H7 (cell line): ENCODE data around the gene RIPK3. TPM values are rescaled to one million over a fixed set of nuclear protein-coding genes. Genes with fewer than 3 reads are reported as not detected.

Experiments used
- DNase-seq: peaks from one replicate; pipeline ENCODE4 v3.0.0; 2012
- H3K27me3 ChIP-seq: 2 replicates; pipeline ENCODE4 v1.6.0; 2011; ENCODE audit warnings: mild to moderate bottlenecking, low read length; ENCODE audit not compliant: control insufficient read depth, insufficient read depth
- H3K36me3 ChIP-seq: replicated peaks from 2 replicates; pipeline ENCODE4 v1.5.1; 2011; ENCODE audit warnings: low read length; ENCODE audit not compliant: control insufficient read depth, insufficient read depth
- H3K4me3 ChIP-seq: 2 replicates; pipeline ENCODE4 v1.5.1; 2011; ENCODE audit warnings: low read depth, mild to moderate bottlenecking, control low read depth, low read length, moderate library complexity; ENCODE audit not compliant: insufficient read depth
- total RNA-seq: library from RNA; depleted of rRNA; stranded (reverse); fragments of >200 nt; shearing (Covaris generic); gene quantifications from 2 replicates; pipeline ENCODE4 v1.2.3, GENCODE V29; 2014

Gene RIPK3
- total RNA-seq, 1 experiment from 2014 or later, result not detected

DNA sequence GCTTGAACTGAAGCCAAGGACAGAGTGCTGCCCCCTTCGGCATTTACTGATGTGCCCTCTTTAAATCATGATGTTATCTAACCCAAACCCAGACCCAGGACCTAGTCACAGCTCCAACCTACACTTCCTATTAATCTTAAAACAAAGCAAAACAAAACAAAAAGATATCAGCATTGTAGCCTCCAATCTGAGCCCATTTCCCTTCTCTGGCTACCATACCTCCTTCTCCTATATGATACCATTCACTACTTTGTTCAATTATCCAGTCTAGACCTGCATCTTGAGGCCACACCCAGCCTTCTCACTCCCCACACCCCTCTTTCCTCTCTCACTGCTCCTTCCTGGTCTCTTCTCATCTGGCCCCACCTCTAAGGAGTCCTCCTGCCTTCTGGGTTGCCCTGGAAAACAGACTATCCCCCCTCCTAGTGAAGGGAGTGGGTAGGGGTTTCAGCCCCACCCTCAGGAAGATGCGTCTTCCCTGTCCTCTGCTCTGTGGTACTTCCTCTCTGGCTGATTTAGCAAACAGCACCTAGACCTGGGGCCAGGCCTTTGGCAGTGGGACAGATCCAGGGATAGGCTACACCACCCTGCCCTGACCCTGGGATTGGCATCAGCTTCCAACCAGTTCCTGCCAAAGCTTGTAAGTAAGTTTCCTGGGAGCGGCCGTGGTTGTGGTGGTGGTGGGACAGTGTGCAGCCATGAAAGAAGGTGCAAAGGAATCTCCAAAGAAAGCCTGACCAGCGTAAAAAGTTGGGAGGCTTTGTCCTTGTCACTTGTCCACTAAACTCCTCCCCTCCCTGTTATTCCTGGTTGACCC, 25.2 kb downstream of the RIPK3 start:
- Histone ChIP-seq H3K27me3 (peaks cover 15% of the 10 kb centered on the region), H3K36me3 (0 out of 2 replicates have a peak, but pooled peaks cover 1% of the 10 kb centered on the region), H3K4me3 (no peak overlapping the region)
- DNase-seq, result no peak

DNA sequence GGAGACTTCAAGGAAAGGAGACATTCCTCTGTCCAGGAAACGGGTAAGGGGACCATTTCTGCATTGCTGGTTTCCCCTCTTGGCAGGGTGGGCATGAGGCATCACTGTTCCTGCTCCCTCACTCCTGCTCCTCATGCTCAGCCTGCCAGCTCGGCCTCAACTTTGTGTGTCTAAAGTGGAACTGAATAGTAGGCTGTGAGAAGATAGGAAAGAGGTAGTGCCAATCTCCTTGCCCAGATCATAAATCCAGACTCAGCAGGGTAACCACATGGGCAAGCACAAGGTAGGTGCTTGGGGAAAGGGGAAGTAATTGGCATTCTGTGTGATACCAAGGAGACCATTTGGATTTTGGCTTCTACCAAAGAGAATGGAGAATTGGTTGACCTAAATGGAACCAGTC, 25.9 kb downstream of the RIPK3 start:
- Histone ChIP-seq H3K4me3 (no peak overlapping the region), H3K36me3 (0 out of 2 replicates have a peak, but pooled peaks cover 1% of the 10 kb centered on the region), H3K27me3 (peaks cover 10% of the 10 kb centered on the region)
- DNase-seq, result no peak

DNA sequence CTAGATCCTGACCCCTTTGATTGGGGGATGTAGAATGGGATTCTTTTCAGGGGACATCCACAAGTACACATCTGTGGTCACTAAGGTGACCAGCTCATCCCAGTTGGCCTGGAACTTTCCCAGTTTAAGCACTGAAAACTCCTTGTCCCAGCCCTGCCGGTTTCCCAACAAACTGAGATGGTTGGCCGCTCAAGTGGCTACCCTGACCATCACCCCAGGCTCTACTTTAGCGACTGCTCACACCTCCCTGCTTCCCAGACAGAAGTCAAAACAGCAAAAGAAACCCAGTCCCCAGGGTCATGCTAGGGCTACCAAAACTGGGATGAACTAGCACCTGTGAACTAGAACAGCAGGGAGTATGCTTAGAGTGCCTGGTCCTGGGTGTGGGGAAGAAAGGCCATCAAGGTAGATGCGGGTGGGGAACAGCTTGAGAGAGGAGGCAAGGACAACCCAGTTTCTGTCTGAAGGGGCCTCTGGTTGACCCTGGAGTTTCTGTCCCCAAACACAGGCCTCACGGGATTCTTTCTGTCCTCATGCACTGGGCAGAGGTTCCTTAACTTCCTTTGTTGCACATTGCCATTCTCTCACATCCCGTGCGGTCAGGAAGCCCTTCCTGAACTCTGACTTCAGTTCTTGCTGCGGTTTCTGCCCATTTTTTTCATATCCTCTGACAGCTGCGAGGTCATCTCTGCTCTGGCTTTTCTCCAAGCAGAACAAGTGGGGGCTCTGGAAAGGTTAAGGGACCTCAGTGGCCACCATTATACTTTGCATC, 26.9 kb downstream of the RIPK3 start:
- Histone ChIP-seq H3K4me3 (no peak overlapping the region), H3K36me3 (peaks cover 5% of the 10 kb centered on the region)
- no peak for DNase-seq

DNA sequence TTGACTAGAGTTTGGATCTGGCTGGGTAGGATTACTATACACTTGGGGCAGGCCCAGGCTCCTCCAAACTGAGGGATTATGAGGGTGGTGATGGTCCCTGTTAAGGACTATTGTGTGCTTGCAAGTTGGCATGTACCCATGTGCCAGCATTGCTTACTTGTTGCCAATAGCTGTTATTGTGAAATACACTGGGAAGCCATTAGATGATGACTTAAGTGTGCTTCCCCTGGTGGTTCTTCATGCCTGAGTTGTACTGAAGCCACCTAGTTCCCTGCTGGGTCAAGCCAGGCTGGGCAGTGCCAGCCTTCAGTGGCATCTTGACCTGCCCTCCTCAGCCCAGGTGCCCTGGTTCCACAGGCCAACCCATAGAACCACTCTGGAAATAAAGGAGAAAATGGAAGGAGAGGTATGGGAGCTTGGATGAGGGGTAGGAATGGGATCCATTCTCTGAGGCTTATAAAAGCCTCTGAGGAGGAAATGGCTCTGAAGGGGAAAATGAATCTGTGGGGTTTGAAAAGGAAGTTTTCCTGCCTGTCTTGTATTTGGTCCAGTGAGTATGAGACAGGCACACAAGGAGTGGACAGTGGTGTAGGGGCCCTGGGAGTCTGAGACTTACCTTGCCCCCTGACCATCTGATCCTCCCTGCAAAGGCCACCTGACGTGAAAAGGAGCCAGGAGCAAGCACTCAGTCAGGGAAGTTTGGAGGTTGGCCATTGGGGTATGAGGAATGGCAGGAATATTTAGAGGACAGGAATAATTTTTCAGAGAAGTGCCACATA, 27.8 kb downstream of the RIPK3 start:
- H3K4me3 ChIP-seq, result no peak overlapping the region
- no peak for DNase-seq
- peaks cover 3% of the 10 kb centered on the region for H3K27me3 ChIP-seq
- H3K36me3 ChIP-seq, result peaks cover 5% of the 10 kb centered on the region

More for the DNA sequence above, 26.9 kb downstream of the RIPK3 start:
- peaks cover 4% of the 10 kb centered on the region for H3K27me3 ChIP-seq

DNA sequence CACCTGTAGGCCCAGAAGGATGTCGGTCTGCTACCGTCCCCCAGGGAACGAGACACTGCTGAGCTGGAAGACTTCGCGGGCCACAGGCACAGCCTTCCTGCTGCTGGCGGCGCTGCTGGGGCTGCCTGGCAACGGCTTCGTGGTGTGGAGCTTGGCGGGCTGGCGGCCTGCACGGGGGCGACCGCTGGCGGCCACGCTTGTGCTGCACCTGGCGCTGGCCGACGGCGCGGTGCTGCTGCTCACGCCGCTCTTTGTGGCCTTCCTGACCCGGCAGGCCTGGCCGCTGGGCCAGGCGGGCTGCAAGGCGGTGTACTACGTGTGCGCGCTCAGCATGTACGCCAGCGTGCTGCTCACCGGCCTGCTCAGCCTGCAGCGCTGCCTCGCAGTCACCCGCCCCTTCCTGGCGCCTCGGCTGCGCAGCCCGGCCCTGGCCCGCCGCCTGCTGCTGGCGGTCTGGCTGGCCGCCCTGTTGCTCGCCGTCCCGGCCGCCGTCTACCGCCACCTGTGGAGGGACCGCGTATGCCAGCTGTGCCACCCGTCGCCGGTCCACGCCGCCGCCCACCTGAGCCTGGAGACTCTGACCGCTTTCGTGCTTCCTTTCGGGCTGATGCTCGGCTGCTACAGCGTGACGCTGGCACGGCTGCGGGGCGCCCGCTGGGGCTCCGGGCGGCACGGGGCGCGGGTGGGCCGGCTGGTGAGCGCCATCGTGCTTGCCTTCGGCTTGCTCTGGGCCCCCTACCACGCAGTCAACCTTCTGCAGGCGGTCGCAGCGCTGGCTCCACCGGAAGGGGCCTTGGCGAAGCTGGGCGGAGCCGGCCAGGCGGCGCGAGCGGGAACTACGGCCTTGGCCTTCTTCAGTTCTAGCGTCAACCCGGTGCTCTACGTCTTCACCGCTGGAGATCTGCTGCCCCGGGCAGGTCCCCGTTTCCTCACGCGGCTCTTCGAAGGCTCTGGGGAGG, 28.9 kb downstream of the RIPK3 start, which contains the start of gene LTB4R:
Gene LTB4R, plus strand, starts transcription at position 857 of the 959 bp plus-strand sequence. CDS start 4,150 bp downstream, outside the sequence.
- H3K27me3 ChIP-seq, result no peaks in the 10 kb centered on the region
- H3K4me3 ChIP-seq, result no peak within 1 kb of the TSS
- H3K36me3 ChIP-seq, result peaks cover 13% of the 10 kb centered on the region
- no peak for DNase-seq

DNA sequence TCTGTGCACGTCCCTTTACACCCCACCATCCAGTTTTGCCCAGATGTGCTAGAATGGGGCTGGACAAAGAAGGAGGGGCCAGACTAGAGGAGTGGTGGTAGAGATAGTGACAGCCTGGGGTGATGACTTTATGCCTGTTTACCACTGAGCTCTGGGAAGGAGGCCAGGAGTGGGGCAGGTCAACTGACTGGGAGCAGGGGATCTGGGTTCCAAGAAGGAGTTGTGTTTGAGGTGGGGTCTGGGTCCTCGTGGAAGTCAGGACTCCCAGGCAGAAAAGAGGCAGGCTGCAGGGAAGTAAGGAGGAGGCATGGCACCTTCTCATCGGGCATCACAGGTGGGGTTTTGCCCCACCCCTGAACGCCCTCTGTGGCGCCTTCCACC, 29.5 kb downstream of the RIPK3 start:
- DNase-seq, result no peak
- no peaks in the 10 kb centered on the region for H3K27me3 ChIP-seq
- H3K36me3 ChIP-seq, result peaks cover 18% of the 10 kb centered on the region
- H3K4me3 ChIP-seq, result no peak overlapping the region

DNA sequence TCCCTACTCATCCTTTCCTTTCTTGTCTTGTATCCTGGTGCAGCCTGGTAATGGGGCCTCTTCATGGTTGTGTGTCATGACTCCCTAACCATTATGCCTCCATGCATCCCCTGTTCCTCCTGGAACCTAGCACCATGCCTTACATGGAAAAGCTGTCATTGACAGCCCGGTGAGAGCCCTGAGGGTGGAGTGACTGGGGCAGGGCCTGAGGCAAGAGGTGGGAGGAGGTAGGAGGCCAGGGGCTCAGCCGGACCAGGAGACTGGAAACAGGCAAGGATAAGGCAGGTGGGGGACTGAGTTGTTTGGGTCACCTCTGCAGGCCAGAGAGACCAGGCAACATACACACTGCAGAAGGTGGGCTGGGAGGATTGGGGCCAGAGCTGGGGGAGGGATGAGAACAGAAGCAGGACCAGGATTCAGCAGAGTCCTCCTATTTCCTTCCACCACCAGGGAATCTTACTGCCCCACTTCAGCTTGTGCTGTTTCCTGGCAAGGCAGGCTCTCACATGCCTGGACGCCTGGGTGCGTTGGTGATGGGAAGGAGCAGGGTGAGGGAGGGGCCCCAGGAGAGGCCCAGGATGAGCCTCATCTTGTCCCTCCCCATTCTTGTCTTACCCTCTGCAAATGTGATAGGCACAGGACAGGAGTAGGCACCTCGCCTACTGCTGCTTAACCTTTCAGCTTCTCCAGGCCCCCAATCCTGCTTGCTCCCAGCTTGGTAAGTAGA, 30.1 kb downstream of the RIPK3 start, which contains the start of gene LTB4R2:
Gene LTB4R2, plus strand, starts transcription at position 603 of the 727 bp plus-strand sequence. CDS start 525 bp downstream, outside the sequence.
- Histone ChIP-seq H3K36me3 (peaks cover 22% of the 10 kb centered on the region), H3K27me3 (no peaks in the 10 kb centered on the region), H3K4me3 (no peak within 1 kb of the TSS)
- DNase-seq, result no peak

DNA sequence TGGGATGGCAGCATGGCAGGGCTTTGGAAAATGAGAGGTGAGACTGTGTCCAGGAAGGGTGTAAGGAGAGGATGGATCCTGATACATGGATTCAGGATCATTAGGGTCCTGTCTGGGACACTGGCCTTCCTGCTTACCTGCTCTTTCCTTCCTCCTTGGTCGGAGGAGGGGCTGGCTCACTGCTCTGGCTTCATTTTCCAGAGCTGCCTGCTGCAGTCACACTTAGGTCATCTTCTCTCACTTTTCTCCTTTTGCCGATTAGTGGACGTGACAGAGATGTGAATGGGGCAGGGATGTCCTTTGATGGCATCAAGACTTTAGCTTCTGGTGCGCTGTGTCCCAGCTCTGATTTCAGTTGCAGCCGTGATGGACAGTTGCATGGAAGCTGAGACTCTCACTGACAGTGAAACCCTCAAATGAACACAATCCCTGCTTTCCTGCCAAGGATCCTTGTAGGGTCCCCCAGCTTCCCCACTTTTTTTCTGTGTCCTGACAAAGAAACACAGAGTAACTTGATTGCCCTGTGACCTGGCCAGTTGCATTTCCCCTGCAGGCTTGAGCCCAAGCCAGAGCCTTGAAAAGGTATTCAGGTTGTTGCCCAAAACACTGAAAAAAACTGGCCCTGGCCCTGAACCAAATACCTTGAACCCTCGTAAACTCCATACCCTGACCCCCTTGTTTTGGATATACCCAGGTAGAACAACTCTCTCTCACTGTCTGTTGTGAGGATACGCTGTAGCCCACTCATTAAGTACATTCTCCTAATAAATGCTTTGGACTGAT, 31.3 kb downstream of the RIPK3 start:
- H3K4me3 ChIP-seq, result no peak overlapping the region
- H3K36me3 ChIP-seq, result peaks cover 32% of the 10 kb centered on the region
- no peak for DNase-seq
- no peaks in the 10 kb centered on the region for H3K27me3 ChIP-seq

DNA sequence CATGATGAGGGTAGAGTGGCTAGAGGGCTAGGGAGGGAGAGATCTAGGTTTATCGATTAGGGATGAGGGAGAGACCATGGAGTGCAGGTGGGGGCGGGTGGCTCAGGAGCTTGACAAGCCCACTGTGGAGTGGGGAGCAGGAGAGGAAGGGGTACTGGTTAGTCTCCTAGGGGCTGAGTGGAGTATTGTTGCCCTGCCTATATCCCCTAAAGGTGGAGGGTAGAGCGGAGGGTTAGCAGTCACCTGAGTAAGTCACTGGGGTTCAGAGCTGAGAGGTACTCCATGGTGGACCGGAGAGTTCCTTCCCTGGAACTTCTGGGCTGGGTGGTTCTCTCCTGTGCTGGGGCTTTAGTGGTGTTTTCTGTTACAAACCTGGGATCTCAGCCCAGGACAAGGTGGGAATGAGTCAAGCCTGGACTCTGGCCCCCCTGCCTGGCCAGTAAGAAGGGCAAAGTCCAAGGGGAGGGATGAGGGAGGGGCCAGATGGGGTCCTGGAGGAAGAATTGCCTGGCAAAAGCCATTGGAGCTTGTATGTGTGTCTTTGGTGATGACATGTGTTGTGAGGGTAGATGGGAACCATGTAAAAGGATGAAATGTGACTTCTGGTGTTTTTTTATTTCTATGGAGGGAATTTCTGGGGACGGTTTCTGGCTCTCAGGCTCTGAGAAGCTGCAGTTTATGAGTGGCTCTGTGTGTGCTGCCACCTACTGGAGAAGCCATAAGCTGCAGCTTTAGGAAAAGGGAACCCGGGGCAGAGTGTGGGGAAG, 32.0 kb downstream of the RIPK3 start, which contains the start of gene CIDEB:
Gene CIDEB, minus strand, starts transcription at position 403 of the 767 bp plus-strand sequence. Its CDS starts 119 bp downstream, at position 284.
- Histone ChIP-seq H3K4me3 (no peak within 1 kb of the TSS), H3K36me3 (peaks cover 36% of the 10 kb centered on the region), H3K27me3 (no peaks in the 10 kb centered on the region)
- peak; percentile 90 for DNase-seq

DNA sequence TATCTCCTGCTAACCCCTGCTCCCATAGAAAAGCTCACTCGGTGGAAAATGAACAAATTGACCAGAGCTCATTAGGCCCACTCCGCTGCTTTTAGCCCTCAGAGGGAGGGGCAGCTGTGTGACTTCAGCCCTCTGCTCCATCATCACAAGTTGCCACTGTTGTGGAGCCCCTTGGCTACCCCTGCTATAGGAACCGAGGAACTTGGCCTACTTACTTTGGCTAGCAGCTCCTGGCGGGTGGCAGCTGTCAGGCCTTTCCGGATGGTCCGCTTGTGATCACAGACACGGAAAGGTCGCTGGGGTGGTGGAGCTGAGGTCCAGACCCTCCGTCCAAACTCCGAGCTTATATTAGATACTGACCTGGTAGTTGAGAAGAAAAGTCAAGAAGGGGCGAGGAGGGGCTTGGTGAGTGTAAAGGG, 32.6 kb downstream of the RIPK3 start:
- no peak overlapping the region for H3K4me3 ChIP-seq
- DNase-seq, result no peak
- peaks cover 42% of the 10 kb centered on the region for H3K36me3 ChIP-seq
- H3K27me3 ChIP-seq, result no peaks in the 10 kb centered on the region

DNA sequence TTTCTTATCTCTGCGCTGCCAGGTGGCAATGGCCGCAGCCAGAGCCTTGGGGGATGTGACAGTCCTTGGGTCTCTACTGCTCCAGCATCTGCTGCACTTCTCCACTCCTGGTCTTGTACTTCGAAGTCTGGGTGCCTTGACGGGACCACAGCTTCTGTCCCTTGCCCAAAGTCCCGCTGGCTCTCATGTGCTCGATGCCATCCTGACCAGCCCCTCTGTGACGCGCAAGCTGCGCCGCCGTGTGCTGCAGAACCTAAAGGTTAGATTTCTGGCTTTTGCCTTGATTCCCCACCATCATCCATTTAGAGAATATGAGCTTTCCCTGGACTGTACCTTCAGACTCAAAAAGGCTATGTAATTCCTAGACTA, 35.8 kb downstream of the RIPK3 start:
- H3K36me3 ChIP-seq, result peaks cover 47% of the 10 kb centered on the region
- no peak overlapping the region for H3K4me3 ChIP-seq
- no peaks in the 10 kb centered on the region for H3K27me3 ChIP-seq
- DNase-seq, result no peak
